Posterior cingulate gyrus (tissue), 11 donors: Measurements from ENCODE around the gene WDTC1.
"Not testable (repeated sequence)": the region's sequence is repeated elsewhere in the genome, so short reads cannot be mapped to it uniquely, and the experiment has no call there.

Source experiments
- DNase-seq, 10 donors: peaks; one replicate each; pipeline versions ENCODE4 v3.0.0 to v3.0.0-alpha.2; 2020 to 2021; ENCODE audit warnings: mixed read lengths in 3 of 10
- intact Hi-C: fragments of 100-400 bp; cut with DNase I; formaldehyde crosslinking; loops from one replicate; pipeline ENCODE4 v1.15.1; 2023

Gene WDTC1

GRCh38 chr1:27241677-27242076 lies 7.2 kb downstream of the WDTC1 start:
- intact Hi-C loops, result no loop called here

GRCh38 chr1:27243665-27244064 lies 9.2 kb downstream of the WDTC1 start:
- DNase-seq, intact Hi-C loops: not testable (repeated sequence)

More at GRCh38 chr1:27241677-27242076, 7.2 kb downstream of the WDTC1 start:
- no peak for DNase-seq

- intact Hi-C loops, result no loop called here
- DNase-seq, result no peak
Observed at GRCh38 chr1:27246194-27246593, 11.8 kb downstream of the WDTC1 start.

GRCh38 chr1:27253596-27253995 lies 19.2 kb downstream of the WDTC1 start:
- DNase-seq, result no peak
- intact Hi-C loops, result no loop called here

DNA sequence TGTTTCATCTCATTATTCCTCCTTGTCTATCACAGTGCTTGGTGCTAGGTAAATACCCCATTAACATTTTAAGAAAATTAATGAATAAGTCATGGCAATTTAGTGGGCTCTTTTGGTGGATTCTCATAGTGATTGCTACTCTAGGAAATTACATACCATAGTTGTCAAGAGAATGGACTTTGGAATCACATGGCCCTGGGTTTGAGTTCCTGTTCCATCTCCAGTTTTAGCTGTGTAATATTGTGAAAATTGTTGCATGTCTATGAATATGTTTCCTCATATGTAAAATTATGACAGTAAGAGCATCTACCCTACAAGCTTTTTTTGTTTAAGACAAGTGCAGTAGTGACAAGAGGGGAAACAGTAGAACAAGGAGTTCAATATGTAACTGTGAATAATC lies 20.7 kb downstream of the WDTC1 start:
- no peak for DNase-seq
- intact Hi-C loops, result no loop called here

- intact Hi-C loops, result no loop called here
- DNase-seq, result no peak
Observed at GRCh38 chr1:27257155-27257554, 22.7 kb downstream of the WDTC1 start.

- no peak for DNase-seq
- intact Hi-C loops, result no loop called here
Observed at GRCh38 chr1:27258598-27258997, 24.2 kb downstream of the WDTC1 start.

DNA sequence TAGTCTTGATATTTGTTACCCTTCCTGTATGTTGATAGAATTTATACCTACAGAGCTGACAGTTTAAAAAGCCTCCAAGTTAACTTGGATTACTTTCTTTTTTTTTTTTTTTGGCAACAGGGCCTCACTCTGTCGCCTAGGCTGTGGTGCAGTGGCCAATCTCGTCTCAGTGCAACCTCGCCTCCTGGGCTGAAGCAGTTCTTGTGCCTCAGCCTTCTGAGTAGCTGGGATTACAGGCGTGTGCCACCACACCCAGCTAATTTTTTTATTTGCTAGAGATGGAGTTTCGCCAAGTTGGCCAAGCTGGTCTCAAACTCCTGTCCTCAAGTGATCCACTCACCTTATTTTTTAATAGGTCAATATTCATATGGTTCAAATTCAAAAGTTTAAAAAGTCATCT lies 32.7 kb downstream of the WDTC1 start:
- intact Hi-C loops, result no loop called here
- DNase-seq, result no peak

GRCh38 chr1:27269276-27269675 lies 34.8 kb downstream of the WDTC1 start:
- intact Hi-C loops, result no loop called here

DNA sequence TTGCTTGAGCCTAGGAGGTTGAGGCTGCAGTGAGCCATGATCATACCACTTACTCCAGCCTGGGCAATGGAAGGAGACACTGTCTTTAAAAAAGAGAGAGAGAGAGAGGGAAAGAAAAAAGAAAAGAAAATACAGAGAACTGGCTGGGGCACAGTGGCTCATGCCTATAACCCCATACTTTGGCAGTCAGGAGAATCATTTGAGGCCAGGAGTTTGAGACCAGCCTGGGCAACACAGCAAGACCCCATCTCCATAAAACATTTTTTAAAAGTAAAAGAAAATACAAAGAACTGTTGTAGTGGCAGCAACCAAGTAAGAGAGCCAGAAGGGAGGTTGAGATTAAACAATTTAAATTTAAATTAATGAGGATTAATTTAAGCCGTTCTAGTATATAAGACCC lies 39.8 kb downstream of the WDTC1 start:
- DNase-seq, result no peak
- intact Hi-C loops, result no loop called here

More at GRCh38 chr1:27269276-27269675, 34.8 kb downstream of the WDTC1 start:
- no peak for DNase-seq

DNA sequence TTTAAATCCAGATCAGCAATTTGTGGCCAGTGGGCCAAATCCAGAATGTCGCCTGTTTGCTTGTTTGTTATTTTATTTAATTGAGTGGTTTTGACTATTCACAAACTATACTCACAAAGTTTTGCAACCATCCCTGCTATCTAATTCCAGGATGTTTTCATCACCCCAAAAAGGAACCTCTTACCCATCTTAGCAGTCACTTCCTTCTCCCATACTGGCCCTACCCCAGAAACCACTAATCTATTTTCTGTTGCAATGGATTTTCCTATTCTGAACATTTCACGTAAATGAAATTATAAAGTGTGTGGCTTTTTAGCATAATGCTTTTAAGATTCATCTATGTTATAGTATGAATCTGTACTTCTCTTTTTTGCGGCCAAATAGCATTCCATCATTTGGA lies 41.3 kb downstream of the WDTC1 start:
- intact Hi-C loops, result no loop called here

GRCh38 chr1:27284425-27285273 lies 50.2 kb downstream of the WDTC1 start:
- DNase-seq, result peak; percentile 53 to 95 (median 86)
- intact Hi-C loops, result loop anchor here (1.0 to 2.0 kb wide), 3 partner anchors 86 to 240 kb away; no protein-coding TSS in a partner anchor

More for the DNA sequence above, 41.3 kb downstream of the WDTC1 start:
- DNase-seq, result no peak

DNA sequence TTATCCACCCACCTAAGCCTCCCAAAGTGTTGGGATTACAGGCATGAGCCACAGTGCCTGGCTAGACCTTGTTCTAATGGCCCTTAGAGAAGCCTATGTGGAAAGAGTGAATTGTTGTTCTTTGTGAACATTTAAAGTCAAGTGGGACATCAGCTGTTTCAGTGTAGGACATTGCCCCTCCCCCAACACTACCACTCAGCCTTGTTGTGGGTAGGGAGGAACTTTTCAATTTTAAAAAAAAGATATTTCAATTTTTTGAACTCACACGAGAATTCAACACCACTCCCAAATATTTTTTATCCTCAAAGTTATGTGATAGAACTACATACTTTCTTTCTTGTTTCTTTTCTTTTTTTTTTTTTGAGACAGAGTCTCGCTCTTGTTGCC lies 50.8 kb downstream of the WDTC1 start:
- DNase-seq, result no peak
- intact Hi-C loops, result loop anchor here (2.0 kb wide), 1 partner anchor 86 kb away; no protein-coding TSS in a partner anchor

DNA sequence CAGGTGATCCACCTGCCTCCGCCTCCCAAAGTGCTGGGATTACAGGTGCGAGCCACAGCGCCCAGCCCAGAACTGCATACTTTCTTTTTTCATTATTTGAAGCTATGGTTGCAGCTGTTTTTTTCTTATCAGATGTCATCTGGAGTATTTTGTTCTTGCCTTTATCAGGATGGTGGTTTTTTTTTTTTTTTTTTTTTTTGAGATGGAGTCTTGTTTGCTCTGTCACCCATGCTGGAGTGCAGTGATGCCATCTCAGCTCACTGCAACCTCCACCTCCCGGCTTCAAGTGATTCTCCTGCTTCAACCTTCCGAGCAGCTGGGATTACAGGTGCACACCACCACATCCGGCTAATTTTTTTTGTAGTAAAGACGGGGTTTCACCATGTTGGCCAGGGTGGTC lies 51.4 kb downstream of the WDTC1 start:
- not testable (repeated sequence) for DNase-seq
- intact Hi-C loops, result loop anchor here (2.0 kb wide), 1 partner anchor 87 kb away; no protein-coding TSS in a partner anchor

DNA sequence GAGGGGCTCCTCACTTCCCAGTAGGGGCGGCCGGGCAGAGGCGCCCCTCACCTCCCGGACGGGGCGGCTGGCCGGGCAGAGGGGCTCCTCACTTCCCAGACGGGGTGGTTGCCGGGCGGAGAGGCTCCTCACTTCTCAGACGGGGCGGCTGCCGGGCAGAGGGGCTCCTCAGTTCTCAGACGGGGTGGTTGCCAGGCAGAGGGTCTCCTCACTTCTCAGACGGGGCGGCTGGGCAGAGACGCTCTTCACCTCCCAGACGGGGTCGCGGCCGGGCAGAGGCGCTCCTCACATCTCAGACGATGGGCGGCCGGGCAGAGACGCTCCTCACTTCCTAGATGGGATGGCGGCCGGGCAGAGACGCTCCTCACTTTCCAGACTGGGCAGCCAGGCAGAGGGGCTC lies 54.7 kb downstream of the WDTC1 start:
- DNase-seq, intact Hi-C loops: not testable (repeated sequence)

- intact Hi-C loops, result no loop called here
- no peak for DNase-seq
Observed at GRCh38 chr1:27290581-27290980, 56.1 kb downstream of the WDTC1 start.

DNA sequence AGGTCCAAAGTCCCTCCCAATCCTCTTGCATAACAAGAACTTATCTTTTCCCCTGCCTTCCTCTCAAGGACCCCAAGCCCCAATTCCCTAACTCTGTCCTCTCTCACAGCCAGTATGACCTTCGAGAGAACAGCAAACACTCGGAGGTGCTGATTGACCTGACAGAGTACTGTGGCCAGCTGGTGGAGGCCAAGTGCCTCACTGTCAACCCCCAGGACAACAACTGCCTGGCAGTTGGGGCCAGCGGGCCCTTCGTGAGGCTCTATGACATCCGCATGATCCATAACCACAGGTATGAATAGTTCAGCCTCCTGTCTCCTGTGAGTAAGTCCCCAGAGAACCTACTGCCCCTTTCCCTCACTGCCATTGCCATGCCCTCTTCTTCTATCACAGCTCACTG lies 57.7 kb downstream of the WDTC1 start:
- DNase-seq, result no peak

DNA sequence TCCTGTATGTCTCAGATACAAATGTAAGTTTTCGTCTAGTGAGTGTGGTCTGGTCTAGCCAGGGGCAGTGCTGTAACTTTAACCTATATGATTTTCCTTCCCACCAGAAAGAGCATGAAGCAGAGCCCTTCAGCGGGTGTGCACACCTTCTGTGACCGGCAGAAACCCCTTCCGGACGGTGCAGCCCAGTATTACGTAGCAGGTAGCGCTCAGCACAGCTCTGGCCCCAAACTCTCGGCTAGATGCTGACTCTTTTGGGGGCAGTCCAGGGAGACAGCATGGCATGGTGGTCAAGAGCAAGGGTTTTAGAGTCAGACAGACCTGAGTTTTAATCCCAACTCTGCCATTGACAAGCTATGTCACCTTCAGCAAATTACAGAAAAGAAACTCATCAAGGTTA lies 59.5 kb downstream of the WDTC1 start:
- intact Hi-C loops, result no loop called here
- no peak for DNase-seq

More for the DNA sequence above, 57.7 kb downstream of the WDTC1 start:
- intact Hi-C loops, result no loop called here

DNA sequence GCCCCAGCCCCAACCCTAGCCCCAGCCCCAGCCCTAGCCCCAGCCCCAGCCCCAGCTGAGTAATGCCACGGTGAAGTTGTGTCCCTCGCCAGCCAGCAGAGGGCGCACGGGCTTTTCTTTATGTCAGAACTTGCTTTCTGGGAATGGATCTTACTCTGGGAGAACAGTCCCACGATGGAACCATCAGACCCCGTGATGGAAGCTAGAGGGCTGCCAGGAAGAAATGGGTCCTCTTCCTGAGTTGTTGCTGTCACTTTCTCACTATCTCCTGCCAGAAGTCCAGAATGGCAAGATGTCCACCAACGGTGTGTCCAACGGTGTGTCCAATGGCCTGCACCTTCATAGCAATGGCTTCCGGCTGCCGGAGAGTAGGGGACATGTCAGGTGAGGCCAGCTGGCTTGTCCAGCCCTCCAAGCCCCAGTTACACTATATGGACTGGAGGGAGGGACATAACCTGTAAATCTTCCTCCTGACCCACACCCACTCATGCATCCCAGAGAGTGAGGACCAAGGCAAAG lies 62.4 kb downstream of the WDTC1 start:
- DNase-seq, result peak; percentile 59 to 96 (median 83)
- intact Hi-C loops, result no loop called here

DNA sequence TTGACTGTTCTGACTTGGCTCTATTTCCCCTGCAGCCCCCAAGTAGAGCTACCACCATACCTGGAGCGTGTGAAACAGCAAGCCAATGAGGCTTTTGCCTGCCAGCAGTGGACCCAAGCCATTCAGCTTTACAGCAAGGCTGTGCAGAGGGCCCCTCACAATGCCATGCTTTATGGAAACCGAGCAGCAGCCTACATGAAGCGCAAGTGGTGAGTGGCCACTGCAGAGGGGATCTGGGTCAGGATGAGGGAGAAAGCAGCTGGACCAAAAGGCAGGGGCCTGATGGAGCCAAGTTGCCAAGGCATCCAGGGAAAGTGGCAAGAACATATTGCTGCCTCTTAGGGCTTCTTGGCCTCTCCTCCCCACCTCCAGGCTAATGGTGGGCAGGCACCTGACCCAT lies 63.5 kb downstream of the WDTC1 start:
- intact Hi-C loops, result no loop called here
- DNase-seq, result peak in 1 of 10 donors; percentile 36

DNA sequence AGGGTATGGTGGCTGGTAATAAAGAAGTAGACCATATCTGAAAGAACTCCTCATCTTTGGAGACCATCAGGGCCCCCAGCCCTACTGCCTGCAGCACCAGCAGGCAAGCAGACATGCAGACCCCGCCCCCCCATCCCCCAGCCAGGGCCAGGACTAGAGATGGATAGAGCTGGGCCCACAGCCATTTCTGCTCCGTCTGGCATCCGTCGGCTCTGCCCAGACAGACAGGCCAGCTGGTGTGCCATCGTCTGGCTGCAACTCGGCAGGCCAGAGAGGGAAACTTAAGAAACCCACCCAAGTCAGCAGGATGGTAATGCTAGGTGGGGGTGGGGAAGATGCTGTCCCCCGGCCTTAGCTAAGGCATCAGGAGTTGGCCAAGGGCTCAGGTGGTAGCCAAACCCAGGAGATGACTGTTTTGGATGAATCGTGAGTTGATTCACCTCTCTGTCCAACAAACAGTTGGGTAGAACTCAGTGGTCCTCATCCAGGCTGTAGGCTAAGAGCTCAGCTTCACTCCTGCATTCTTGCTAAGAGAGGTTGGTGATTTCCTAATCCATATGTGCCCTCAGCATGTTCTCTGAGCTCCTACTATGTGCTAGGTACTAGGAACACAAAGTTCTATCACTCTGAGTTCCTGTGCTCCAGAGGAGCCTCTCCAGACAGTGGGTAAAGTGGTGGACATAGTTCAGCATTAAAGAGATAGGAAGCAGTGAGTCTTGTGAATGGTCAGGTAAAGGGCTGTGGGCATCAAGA lies 64.4 kb downstream of the WDTC1 start:
- intact Hi-C loops, result no loop called here
- peak in 1 of 10 donors; percentile 51 for DNase-seq
